Hepatocyte (in vitro differentiated cells): ENCODE results near the gene MOK. TPM values are rescaled to one million over a fixed set of nuclear protein-coding genes. Genes with fewer than 3 reads are reported as not detected.
A peak's percentile ranks its signal among the peaks of the same experiment; 100 is the strongest.

Experiments
- DNase-seq: peaks from one replicate; pipeline ENCODE4 v3.0.0-alpha.2; 2016; ENCODE audit warnings: low spot score
- H2AFZ ChIP-seq: fragments of 200-600 bp; sonication (generic); 2 replicates; pipeline ENCODE4 v1.6.0; 2016; ENCODE audit warnings: antibody characterized with exemption, mild to moderate bottlenecking
- H3K27ac ChIP-seq: fragments of 200-600 bp; sonication (generic); 2 replicates; pipeline ENCODE4 v1.5.1; 2016; ENCODE audit warnings: mild to moderate bottlenecking
- H3K27me3 ChIP-seq: fragments of 200-600 bp; sonication (generic); 2 replicates; pipeline ENCODE4 v1.6.1; 2016
- H3K36me3 ChIP-seq: fragments of 200-600 bp; sonication (generic); replicated peaks from 2 replicates; pipeline ENCODE4 v1.5.1; 2016; ENCODE audit warnings: low read depth; ENCODE audit not compliant: insufficient read depth
- H3K4me1 ChIP-seq: fragments of 200-600 bp; sonication (generic); 2 replicates; pipeline ENCODE4 v1.5.1; 2016; ENCODE audit warnings: mild to moderate bottlenecking, moderate library complexity; ENCODE audit not compliant: insufficient read depth
- H3K4me2 ChIP-seq: fragments of 200-600 bp; sonication (generic); 2 replicates; pipeline ENCODE4 v1.6.0; 2016
- H3K4me3 ChIP-seq: fragments of 200-600 bp; sonication (generic); 2 replicates; pipeline ENCODE4 v1.5.1; 2016; ENCODE audit warnings: mild to moderate bottlenecking
- H3K79me2 ChIP-seq: fragments of 200-600 bp; sonication (generic); 2 replicates; pipeline ENCODE4 v1.6.0; 2017; ENCODE audit warnings: mild to moderate bottlenecking
- H3K9me2 ChIP-seq: fragments of 200-600 bp; sonication (generic); replicated peaks from 2 replicates; pipeline ENCODE4 v1.6.0; 2017; ENCODE audit warnings: mild to moderate bottlenecking; ENCODE audit not compliant: insufficient read depth
- H3K9me3 ChIP-seq: fragments of 200-600 bp; sonication (generic); 2 replicates; pipeline ENCODE4 v1.5.1; 2016; ENCODE audit warnings: low read depth, mild to moderate bottlenecking
- H4K20me1 ChIP-seq: fragments of 200-600 bp; sonication (generic); 2 replicates; pipeline ENCODE4 v1.6.0; 2016; ENCODE audit warnings: mild to moderate bottlenecking; ENCODE audit not compliant: insufficient read depth, poor library complexity, severe bottlenecking
- EZH2 ChIP-seq: fragments of 200-600 bp; sonication (generic); IDR thresholded peaks from 2 replicates; pipeline ENCODE4 v1.6.1; 2016; ENCODE audit warnings: antibody characterized with exemption, mild to moderate bottlenecking, borderline replicate concordance
- EZH2phosphoT487 ChIP-seq: fragments of 200-600 bp; sonication (generic); IDR thresholded peaks from one replicate; pipeline ENCODE4 v1.6.1; 2018; ENCODE audit warnings: antibody characterized with exemption, mild to moderate bottlenecking, low read depth, moderate library complexity; ENCODE audit not compliant: unreplicated experiment, severe bottlenecking
- WGBS: methylation state at CpG from one replicate; pipeline ENCODE4 v1.1.6; 2016; ENCODE audit warnings: low lambda C conversion rate; ENCODE audit errors: missing lambda C conversion rate; 5-methylcytosine and 5-hydroxymethylcytosine counted together
- polyA plus RNA-seq: library from polyadenylated mRNA; unstranded; fragments of >200 nt; fragmentation: Nextera tagmentation; extraction: Ambion mirVana; gene quantifications from 2 replicates; pipeline ENCODE4 v1.2.1, GENCODE V29; 2016
- total RNA-seq: library from RNA; depleted of rRNA; stranded (reverse); fragments of >200 nt; gene quantifications from 2 replicates; pipeline ENCODE4 v1.2.3, GENCODE V29; 2014
- TF ChIP-seq, protein P1 (sequence below): fragments of 200-600 bp; sonication (generic); IDR thresholded peaks from 2 replicates; pipeline ENCODE4 v1.5.1; 2016; ENCODE audit warnings: antibody characterized with exemption, mild to moderate bottlenecking; ENCODE audit not compliant: poor library complexity

The MOK gene
- total and polyA plus RNA-seq, 2 experiments from 2014 or later, result 9.3 to 13.5 TPM

DNA sequence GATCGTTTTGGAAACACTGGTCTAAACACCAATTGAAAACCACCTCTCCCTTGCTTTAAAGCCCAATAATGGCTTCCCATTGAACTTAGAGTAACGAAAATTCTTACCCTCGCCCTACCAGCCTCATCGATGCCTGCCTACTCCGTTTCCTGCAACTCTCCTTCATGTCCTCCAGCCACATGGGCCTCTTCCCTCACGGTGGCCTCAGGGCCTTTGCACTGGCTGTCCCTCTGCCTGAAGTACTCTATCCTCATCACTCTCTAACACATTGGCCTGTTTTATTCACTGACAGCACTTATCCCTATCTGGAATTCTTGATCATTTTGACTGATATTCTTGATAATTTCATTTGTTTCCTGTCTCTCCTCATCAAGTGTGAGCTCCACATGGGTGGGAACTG, 46.8 kb downstream of the MOK start:
- Histone ChIP-seq H3K4me1 (no peaks in the 10 kb centered on the region), H2AFZ (no peak overlapping the region), H3K4me2 (no peak overlapping the region), H3K27me3 (no peaks in the 10 kb centered on the region), H3K9me3 (no peaks in the 10 kb centered on the region), H3K9me2 (no peaks in the 10 kb centered on the region), H3K79me2 (no peaks in the 10 kb centered on the region), H4K20me1 (no peaks in the 10 kb centered on the region), H3K4me3 (no peak overlapping the region), H3K27ac (no peak overlapping the region), H3K36me3 (no peaks in the 10 kb centered on the region)
- 93% methylated on average over 6 of the region's 6 CpGs for WGBS
- TF ChIP-seq EZH2, result no peak
- TF ChIP-seq EZH2phosphoT487, result no peak
- TF ChIP-seq, protein P1, sequence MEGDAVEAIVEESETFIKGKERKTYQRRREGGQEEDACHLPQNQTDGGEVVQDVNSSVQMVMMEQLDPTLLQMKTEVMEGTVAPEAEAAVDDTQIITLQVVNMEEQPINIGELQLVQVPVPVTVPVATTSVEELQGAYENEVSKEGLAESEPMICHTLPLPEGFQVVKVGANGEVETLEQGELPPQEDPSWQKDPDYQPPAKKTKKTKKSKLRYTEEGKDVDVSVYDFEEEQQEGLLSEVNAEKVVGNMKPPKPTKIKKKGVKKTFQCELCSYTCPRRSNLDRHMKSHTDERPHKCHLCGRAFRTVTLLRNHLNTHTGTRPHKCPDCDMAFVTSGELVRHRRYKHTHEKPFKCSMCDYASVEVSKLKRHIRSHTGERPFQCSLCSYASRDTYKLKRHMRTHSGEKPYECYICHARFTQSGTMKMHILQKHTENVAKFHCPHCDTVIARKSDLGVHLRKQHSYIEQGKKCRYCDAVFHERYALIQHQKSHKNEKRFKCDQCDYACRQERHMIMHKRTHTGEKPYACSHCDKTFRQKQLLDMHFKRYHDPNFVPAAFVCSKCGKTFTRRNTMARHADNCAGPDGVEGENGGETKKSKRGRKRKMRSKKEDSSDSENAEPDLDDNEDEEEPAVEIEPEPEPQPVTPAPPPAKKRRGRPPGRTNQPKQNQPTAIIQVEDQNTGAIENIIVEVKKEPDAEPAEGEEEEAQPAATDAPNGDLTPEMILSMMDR, result no peak
- DNase-seq, result no peak

DNA sequence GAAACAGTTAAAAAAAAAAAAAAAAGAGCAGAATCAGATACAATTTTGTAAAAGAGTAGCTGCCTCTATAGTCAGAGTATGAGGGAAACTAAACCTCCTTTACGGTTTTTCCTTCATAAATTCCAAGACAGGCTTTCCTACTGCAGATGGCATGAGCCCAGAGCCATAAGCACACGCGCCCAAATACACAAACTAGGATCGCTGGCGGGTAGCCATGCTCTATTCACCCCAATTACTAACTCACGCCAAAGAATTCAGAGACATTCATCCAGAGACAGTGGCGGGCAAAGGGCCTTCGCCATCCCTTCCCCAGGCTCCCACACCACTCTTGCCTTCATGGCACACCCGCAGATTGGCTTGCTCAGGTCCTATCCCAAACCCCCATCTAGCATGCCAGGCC, 48.2 kb downstream of the MOK start:
- WGBS, result 90% methylated on average over 9 of the region's 9 CpGs
- no peak overlapping the region for H2AFZ ChIP-seq

DNA sequence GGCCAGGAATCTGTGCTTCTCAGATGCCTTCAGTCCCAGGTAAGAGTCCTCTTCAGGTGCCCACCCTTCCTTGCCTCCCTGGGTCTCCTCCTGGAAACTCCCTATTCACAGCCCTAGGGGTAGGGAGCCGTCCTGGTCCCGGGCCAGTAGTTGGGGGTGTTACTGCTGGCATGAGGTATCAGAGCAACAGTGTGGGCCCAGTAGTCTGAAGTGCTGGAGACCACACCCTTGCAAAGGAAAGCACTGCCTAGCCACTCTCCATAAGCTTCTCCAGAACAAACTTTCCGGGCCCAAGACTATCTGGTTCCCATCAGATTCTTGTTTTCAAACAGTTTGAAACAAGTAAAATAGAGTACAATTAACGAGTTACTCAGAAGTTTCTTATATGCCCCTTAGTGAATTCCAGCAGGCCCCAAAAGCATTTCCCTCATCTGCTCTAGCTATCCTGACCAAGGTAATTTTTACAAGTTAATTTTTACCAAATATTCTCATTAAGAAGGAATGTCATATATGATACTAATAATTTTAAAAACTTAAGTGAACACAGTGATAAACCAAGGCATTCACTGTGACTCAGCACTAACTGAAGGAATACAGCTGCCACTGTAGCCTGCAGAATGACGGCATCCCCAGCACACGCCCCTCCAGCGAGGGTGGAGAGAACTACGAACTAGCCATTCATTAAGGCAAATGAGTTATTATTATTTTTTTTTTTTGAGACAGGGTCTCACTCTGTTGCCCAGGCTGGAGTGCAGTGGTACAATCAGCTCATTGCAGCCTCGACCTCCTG, 49.4 kb downstream of the MOK start:
- Histone ChIP-seq H3K4me2 (no peak overlapping the region), H3K27ac (peak overlapping the region; percentile 28), H3K9me2 (no peaks in the 10 kb centered on the region), H3K9me3 (no peaks in the 10 kb centered on the region), H3K79me2 (no peaks in the 10 kb centered on the region), H3K4me1 (no peaks in the 10 kb centered on the region), H4K20me1 (no peaks in the 10 kb centered on the region), H3K36me3 (no peaks in the 10 kb centered on the region), H2AFZ (no peak overlapping the region), H3K27me3 (no peaks in the 10 kb centered on the region), H3K4me3 (no peak overlapping the region)
- TF ChIP-seq EZH2phosphoT487 (no peak), EZH2 (no peak)
- TF ChIP-seq, protein P1, result no peak
- no peak for DNase-seq
- WGBS, result 77% methylated on average over 9 of the region's 9 CpGs

More for the DNA sequence above, 48.2 kb downstream of the MOK start:
- Histone ChIP-seq H3K27ac (no peak overlapping the region), H3K36me3 (no peaks in the 10 kb centered on the region), H3K79me2 (no peaks in the 10 kb centered on the region), H3K9me3 (no peaks in the 10 kb centered on the region), H3K4me1 (no peaks in the 10 kb centered on the region), H3K27me3 (no peaks in the 10 kb centered on the region), H3K4me3 (no peak overlapping the region), H4K20me1 (no peaks in the 10 kb centered on the region), H3K4me2 (no peak overlapping the region), H3K9me2 (no peaks in the 10 kb centered on the region)
- DNase-seq, result no peak
- no peak for TF ChIP-seq EZH2
- TF ChIP-seq, protein P1, result no peak
- no peak for TF ChIP-seq EZH2phosphoT487
